Measurements from ENCODE around the gene CACNA1F. TPM values are rescaled to one million over a fixed set of nuclear protein-coding genes. Genes with fewer than 3 reads are reported as not detected.

The CACNA1F gene
- total and polyA plus RNA-seq, 9 of the 15 experiments (the other 6 are each of a cell fraction or from before 2014, with no cell fraction given), result under 0.01 to 0.41 (median 0.03) TPM; not detected in 3

DNA sequence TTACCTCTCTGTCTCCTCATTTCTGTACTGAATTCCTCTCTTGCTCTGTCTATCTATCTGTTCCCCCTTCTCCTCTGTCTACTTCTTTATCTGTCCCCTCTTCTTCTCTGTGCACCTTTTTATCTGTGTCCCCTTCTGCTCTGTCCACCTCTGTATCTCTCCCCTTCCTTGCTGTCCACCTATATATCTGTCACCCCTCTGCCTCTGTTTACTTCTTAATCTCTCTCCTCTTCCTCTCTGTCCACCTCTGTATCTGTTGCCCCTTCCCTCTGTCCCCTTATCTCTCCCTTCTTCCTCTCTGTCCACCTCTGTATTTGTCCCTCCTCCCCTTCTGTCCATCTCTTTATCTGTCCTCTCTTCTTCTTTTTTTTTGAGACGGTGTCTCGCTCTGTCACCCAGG lies 11.1 kb upstream of the CACNA1F start (continued):
- TF ChIP-seq HMG20A (CRISPR knock-in tag; conservative IDR thresholded peaks at IDR 0.05) (no peak), CBX8 (IDR thresholded peaks at IDR 0.05; ENCODE audit: borderline replicate concordance, extremely low read depth, low read depth, low read length, poor library complexity, severe bottlenecking) (no peak), HNRNPLL (IDR thresholded peaks at IDR 0.05; ENCODE audit: low read depth, low read length, poor library complexity, severe bottlenecking) (no peak), MYC (IDR thresholded peaks at IDR 0.05; ENCODE audit: low read depth, low read length) (no peak), MYC (CRISPR knock-in tag; IDR thresholded peaks at IDR 0.05; ENCODE audit: borderline replicate concordance, low read depth) (no peak), RBM39 (optimal IDR thresholded peaks at IDR 0.05; ENCODE audit: low read depth, low read length) (no peak), NFE2L1 (tag; IDR thresholded peaks at IDR 0.05; ENCODE audit: borderline replicate concordance, low read depth) (no peak), DACH1 (IDR thresholded peaks at IDR 0.05; ENCODE audit: partially characterized antibody) (no peak), KLF6 (CRISPR knock-in tag; IDR thresholded peaks at IDR 0.05; ENCODE audit: borderline replicate concordance) (no peak), CHD4 (IDR thresholded peaks at IDR 0.05; ENCODE audit: insufficient read depth, insufficient replicate concordance, low read depth, low read length, poor library complexity, severe bottlenecking) (no peak), KDM4B (IDR thresholded peaks at IDR 0.05; ENCODE audit: borderline replicate concordance in 2 of 2, low read depth in 1 of 2) (no peak), MXI1 (IDR thresholded peaks at IDR 0.05; ENCODE audit: low read depth, low read length) (no peak), HNRNPUL1 (IDR thresholded peaks at IDR 0.05; ENCODE audit: low read length) (no peak), ARID1B (IDR thresholded peaks at IDR 0.05) (peak; percentile 100), ZNF785 (CRISPR knock-in tag; IDR thresholded peaks at IDR 0.05) (no peak), ZZZ3 (IDR thresholded peaks at IDR 0.05) (no peak; the same call in 1 of the 2 replicates), ZNF146 (CRISPR knock-in tag; IDR thresholded peaks at IDR 0.05; ENCODE audit: unreplicated experiment) (no peak), ZEB2 (IDR thresholded peaks at IDR 0.05) (peak; percentile 96)
- TF ChIP-seq, protein P1, sequence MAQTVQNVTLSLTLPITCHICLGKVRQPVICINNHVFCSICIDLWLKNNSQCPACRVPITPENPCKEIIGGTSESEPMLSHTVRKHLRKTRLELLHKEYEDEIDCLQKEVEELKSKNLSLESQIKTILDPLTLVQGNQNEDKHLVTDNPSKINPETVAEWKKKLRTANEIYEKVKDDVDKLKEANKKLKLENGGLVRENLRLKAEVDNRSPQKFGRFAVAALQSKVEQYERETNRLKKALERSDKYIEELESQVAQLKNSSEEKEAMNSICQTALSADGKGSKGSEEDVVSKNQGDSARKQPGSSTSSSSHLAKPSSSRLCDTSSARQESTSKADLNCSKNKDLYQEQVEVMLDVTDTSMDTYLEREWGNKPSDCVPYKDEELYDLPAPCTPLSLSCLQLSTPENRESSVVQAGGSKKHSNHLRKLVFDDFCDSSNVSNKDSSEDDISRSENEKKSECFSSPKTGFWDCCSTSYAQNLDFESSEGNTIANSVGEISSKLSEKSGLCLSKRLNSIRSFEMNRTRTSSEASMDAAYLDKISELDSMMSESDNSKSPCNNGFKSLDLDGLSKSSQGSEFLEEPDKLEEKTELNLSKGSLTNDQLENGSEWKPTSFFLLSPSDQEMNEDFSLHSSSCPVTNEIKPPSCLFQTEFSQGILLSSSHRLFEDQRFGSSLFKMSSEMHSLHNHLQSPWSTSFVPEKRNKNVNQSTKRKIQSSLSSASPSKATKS (CRISPR knock-in tag; IDR thresholded peaks at IDR 0.05), result no peak
- TF ChIP-seq, protein P2, sequence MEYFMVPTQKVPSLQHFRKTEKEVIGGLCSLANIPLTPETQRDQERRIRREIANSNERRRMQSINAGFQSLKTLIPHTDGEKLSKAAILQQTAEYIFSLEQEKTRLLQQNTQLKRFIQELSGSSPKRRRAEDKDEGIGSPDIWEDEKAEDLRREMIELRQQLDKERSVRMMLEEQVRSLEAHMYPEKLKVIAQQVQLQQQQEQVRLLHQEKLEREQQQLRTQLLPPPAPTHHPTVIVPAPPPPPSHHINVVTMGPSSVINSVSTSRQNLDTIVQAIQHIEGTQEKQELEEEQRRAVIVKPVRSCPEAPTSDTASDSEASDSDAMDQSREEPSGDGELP (CRISPR knock-in tag; IDR thresholded peaks at IDR 0.05; ENCODE audit: borderline replicate concordance), result no peak
